HG02763 (cell line): ENCODE measurements around the gene ADARB2.
"Not testable (repeated sequence)": the region's sequence is repeated elsewhere in the genome, so short reads cannot be mapped to it uniquely, and the experiment has no call there.

Experiments used
- ATAC-seq: cut with Tn5 transposase; IDR thresholded peaks from one replicate; pipeline ENCODE4 v1.9.1; 2021; ENCODE audit warnings: mild to moderate bottlenecking, moderate library complexity; ENCODE audit not compliant: unreplicated experiment

ADARB2 gene

GRCh38 chr10:1617376-1618317 is 119.7 kb downstream of the ADARB2 start:
- not testable (repeated sequence) for ATAC-seq

DNA sequence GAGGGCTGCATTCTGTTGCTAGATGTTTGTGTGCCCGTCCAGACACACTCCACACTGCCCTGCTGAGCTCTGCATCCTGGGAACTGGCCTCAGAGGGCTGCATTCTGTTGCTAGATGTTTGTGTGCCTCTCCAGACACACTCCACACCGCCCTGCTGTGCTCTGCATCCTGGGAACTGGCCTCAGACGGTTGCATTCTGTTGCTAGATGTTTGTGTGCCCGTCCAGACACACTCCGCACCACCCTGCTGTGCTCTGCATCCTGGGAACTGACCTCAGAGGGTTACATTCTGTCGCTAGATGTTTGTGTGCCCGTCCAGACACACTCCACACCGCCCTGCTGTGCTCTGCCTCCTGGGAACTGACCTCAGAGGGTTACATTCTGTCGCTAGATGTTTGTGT is 120.6 kb downstream of the ADARB2 start:
- ATAC-seq = not testable (repeated sequence)

DNA sequence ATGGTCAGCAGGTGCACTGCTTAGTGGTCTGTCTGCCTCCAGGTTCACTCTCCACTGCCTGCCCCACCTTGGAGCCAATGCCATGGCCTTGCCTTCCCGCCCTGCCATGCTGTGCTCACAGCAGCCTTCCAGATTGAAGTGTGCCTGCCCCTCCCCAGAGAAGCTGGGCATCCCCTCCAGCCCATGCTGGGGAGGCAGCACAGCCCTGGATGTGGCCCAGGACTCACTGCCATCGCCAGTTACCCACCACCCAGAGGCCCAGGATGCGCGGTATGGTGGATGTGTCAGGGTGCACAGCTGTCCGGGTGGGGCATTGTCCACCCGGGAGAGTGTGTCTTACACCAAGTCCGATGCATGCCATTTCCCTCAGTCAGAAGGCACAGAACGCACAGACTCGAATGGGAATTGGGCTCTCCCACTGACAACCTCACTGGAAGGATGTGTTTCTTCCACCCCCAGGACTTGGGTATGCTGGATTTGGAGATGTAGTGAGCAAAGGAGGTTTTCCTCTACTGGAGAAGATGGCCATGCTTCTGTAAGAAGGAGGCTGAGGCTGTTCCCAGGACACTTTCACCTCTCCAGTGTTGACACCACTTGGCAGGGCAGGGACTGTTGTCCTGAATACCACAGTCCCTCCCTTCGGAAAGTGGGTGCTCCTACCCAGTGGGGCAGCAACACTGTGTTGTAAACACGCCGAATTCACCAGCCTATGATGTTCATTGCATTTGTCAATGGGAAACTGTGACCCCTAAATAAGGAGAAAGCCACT is 122.0 kb downstream of the ADARB2 start:
- no peak for ATAC-seq

GRCh38 chr10:1613511-1613910 is 123.8 kb downstream of the ADARB2 start:
- ATAC-seq = no peak

DNA sequence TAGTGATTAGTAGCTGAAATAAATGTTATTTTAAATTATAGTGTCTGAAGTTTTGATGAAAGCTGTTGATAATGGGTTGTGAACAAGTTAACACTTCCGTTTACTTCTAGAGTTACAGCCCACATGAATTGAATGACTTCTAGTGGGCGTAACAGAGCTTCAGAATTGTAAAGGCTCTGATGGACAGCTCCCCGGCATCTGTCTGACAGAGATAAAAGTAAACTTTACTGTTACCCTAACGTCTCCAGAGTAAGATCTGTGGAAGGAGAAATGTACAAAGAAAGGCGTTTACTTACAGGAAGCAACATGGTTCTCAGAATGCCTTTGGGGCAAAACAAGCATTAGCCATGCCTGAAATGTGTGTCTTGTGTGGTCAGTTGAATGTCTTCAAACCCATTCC is 124.4 kb downstream of the ADARB2 start:
- no peak for ATAC-seq

GRCh38 chr10:1611936-1612550 is 125.3 kb downstream of the ADARB2 start:
- ATAC-seq = no peak

DNA sequence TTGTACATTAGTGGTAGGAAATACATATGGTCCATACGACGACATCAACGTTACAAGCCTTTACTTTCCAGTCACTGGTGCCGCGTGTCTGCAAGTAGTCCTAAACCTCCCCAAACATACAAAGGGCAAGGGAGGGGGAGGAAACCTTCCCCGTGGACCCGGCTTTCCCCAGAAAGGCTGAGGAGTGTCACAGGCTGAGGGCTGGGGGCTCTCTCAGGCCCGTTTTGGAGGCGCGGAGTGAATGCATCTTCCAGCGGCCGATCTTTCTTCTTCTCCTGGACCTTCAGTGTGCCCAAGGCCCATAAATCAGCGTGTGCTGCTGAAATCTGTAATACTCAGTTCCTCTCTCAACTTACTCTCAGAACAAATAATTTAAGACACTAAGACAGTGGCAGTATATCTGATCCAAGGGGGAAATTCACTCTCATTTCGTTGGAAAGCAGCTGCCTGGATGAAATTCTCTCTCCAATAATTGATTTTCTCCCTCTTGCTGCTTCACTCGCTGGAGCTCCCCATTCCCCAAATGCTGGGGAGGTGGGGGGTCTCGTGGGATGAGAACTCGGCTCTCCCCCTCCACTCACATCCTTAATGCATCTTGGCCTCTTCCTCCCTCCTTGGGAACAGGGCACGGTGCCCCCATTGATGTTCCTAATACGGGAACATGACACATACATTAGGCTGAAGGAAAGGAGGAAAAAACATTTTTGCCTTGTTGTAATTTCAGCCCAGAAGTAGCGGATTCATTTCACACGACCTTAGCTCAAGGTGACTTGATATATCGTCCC is 126.1 kb downstream of the ADARB2 start:
- no peak for ATAC-seq

DNA sequence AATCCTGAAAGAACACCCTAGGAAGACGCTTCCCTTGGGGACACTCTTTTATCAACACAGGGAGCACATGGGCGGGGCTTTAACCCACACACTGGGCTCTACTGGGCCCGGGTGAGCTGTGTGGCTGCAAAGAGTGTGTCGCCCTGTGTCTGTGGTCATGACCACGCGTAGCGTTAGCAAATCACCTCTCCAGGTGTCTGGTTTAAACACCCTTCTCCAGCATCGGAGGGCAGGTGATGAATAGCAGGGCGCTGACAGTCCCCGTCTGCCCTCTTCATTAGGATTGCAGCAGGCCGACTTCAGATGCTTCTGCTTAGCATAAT is 127.7 kb downstream of the ADARB2 start:
- ATAC-seq = no peak

DNA sequence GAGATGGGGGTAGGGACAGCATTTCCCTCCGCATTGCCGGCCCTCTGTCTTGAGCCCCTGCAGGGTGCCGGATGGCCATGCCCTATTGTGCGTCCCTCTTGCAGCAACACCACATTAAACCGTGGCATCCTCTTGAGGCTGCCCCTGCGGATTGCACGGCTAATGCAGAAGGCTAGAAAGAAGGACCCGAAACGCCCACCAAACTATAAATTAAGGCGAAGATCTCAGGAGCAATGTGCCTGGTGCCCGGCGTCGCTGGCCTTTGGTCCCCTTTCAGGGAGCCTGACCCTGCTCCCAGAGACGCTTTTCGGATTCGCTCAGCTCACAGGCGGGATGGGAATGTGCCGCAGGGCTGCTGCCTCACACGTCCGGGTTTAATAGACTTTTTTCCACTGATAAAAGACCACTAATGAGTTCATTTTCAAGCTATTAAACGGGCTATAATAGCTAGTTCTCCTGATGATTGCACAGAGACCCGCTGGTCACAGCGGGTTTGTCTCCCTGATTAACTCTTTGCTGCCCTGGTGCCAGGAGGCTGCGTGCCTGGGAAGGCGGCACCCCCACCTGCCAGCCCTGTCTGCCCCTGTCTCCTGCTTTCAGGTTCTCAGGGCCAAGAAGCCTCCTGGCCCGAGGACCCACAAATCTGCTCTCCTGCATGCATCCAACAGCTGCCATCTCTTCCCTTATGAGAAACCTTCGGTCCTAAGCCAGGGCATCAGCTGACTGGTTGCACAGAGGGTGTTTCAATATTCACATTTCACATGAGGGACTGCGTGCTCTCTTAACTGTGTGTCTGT is 128.3 kb downstream of the ADARB2 start:
- ATAC-seq = no peak

DNA sequence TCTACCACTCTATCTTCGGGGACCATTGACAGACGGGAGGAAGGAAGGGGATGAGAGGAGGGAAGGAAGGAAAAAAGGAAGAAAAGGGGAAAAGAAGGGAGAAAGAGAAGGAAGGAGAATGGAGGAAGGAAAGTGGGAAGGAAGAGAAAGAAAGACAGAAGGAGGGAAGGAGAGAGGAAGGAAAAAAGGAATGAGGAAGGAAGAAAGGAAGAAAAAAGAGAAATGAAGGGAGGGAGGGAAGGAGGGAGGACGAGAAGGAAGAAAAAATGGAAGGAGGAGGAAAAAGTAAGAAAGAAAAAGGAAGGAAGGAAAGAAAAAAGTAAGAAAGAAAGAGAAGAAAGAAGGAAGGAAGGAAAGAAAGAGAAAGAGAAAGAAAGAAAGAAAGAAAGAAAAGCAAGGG is 128.9 kb downstream of the ADARB2 start:
- no peak for ATAC-seq

DNA sequence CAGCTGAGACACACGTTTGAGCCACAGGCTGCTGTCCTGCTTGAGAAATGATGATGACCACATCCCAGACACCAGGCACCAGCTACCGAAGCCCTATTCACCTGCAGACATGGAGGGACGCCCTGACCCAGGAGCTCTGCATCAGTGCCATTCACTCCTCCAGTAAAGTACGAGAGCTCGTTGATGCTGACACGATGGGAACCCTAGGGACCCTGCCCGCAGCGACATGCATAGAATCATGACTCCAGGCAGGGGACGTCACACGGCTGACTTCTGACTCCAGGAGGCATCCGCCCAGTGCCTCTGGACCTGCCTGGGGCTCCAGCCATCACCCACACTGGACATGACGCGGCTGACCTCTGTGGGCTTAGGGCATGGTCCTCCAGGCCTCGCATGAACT is 129.9 kb downstream of the ADARB2 start:
- ATAC-seq = no peak

DNA sequence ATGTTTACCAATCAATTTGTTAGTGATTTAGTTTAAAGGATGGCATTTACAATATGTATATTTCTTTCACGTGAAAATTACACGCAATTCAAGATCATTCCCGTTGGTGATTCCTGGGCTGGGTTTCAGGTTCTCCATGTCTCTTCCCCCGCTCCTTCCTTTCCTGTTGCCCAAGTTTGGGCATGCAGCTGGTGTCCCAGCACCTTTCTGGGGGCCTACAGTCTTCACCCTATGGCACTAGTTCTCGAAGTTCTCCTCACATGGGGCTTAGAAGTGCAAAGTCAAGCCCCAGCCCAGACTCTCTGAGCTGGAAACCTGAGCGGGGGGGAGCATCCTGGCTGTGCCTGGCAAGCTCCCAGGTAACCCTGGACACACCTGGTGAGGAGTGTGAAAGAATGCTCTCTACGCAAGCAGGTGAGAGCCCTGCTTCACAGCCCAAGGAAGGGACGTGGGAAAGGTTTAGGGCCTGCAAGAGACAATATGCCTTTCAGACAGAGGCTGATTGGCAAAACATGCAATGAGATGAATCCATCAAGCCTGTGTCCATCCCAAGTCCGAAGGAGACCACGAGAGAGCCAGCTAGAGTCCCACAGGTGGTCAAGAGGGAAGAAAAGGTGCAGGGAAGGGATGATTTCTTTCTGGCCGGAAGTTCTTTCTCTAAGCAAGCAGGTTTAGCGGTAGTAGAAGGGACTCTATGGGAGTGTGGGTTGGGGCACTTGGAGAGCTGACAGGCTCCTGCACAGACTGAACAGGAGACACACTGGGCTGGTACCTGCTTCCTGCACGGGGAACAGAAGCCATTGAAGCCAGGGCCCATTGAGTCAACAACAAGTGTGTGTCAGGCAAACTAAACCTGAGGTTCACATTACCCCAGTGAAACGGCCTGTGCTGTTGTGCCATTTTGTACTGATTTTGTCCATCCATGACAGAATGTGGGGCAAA is 131.1 kb downstream of the ADARB2 start:
- no peak for ATAC-seq

DNA sequence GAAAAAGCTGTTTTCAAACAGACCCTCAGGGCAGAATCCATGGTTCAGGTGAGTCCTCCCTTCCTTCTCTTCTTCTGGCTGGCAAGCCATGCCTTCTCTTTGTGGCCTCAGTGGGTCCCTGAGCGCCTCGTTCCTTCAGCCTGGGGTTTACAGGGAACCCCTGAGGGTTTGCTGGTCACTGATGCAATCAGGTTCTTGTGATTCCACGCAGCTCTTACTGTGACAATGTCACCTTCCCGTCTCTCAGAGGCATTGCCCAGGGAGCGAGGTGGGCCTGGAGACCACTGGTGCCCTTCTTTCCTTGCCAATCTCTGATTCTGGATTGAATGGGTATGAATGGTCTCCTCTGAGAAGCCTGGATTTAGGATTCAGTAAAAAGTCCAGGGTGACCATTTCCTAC is 132.2 kb downstream of the ADARB2 start:
- no peak for ATAC-seq

GRCh38 chr10:1604246-1604645 is 133.1 kb downstream of the ADARB2 start:
- no peak for ATAC-seq

DNA sequence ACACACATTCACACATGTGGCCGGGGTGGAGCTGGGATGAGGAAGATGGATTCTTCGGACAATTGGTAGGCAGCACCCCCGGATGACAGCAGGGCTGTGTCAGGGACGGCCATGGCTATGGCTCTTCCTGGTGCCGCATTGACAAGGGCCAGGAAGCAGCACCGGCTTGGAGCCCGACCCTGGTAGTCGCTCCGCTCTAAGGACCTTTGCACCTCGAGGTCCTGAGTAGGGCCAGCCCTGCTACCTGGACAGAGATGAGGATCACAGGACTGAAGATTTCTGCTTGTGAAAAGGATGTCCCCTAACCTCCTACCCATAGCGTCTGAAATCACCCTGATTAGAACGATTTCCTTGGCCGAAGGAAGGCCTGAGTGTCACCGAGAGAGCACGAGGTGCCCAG is 134.1 kb downstream of the ADARB2 start:
- ATAC-seq = no peak

DNA sequence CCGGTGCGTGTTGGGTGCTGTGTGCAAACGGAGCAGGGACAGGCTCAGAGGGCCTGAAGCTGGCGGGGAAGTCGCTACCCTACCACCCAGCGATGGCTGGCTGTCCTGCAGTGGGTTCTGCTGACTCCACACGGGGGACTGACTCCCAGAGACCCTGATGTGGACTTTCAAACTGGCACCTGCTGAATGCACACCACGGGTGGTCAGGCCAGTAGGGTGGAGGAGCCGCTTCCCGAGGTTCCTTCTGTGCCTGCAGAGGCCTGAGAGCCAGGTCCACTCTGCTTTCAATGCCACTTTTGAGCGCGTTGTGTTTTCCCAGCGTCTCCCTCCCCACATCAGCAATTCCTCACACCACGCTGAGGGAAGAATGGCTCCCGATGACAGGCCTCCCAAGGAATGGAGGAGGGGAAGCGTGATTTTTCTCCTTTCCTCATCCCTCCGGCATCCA is 135.3 kb downstream of the ADARB2 start:
- no peak for ATAC-seq

DNA sequence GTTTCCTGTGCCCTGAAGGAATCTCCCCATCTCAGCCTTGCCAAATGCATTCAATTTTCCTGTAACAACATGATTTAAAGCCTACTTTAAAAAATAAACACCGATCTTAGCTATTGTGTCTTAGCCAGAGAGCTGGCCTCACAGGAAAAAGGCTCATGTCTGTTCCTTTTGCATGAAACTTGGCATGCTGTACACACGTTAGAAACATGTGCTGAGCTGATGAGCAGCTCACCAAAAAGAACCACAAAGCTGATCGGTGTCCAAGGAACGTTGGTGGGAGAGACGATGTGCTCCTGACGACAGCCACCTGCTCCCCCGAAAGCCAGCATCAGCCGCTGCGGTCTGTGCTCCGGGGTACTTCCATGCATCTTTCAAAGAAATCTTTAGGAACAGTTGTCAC is 135.9 kb downstream of the ADARB2 start:
- ATAC-seq = no peak

DNA sequence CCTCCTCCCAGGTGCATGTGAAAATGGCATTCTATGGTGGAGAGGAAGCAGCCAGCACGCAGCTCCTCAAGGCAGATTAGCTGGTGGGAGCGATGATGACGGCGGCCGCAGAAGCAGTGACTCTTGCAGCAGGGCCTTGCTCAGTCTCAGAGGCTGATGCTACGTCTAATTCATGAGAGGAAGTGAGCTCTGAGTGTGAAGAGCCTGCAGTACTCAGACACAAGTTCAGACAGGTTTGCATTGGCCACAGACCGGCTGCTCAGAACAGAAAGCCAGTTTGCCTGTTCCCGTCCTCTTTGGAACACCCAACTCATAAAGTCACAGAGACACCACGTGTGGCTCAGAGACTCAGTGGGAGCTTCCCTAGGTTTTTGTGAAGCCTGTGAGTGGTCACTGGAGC is 136.5 kb downstream of the ADARB2 start:
- ATAC-seq = no peak
